Stimulated activated CD8-positive, alpha-beta memory T cell treated with anti-CD3 and anti-CD28 coated beads, Interleukin-15, amount 100 ng/mL, for 1 hour (primary cell): Measurements from ENCODE around the gene MALAT1.

Experiments used
- DNase-seq: peaks from one replicate; pipeline ENCODE4 v3.0.0-alpha.2; 2020; ENCODE audit warnings: low read depth

The MALAT1 gene

GRCh38 chr11:65479184-65480145 is 19.4 kb upstream of the MALAT1 start:
- no peak for DNase-seq

GRCh38 chr11:65482306-65482850 is 16.5 kb upstream of the MALAT1 start:
- DNase-seq, result no peak

- no peak for DNase-seq
Measured at GRCh38 chr11:65485920-65486219, 13.0 kb upstream of the MALAT1 start.

DNA sequence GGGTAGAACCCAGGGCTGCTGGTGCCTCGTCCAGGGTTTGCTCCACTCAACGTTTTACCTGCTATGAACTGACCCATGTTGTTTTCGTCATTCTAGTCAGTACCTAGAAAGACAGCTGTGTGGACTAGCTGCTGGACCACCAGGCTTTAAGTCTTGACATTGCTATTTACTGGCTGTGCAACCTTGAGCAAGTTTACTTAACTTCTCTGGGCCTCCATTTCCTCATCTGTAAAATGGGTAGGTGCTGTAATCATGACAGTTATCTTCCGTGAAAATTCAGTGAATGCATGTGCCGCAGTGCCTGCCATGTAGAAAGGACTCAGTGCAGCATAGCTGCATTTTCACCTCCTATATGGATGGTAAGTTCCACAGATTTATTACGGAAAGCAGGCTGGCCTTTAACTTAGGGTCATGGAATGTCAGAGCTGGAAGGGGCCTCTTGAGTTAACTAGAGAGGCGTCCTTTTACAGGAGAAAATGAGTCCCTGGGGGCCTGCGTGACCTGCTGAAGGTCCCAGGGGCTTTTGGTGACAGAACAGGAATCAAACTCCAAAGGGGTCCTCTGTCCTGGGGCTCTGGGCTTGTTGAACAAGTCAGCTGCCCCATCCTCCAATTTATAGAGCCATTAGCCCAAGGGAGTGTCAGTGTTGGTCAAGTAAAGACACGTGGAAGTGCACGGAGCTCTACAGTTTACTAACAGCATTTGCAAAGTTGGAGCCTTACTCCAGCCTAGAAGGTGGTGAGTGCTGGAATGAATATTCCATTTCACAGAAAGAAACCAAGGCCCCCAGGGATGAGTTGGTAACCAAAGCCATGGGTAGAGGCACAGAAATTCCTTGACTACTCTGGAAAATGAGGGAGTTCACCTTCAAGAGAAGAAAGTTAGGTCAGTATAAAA is 12.0 kb upstream of the MALAT1 start:
- no peak for DNase-seq

DNA sequence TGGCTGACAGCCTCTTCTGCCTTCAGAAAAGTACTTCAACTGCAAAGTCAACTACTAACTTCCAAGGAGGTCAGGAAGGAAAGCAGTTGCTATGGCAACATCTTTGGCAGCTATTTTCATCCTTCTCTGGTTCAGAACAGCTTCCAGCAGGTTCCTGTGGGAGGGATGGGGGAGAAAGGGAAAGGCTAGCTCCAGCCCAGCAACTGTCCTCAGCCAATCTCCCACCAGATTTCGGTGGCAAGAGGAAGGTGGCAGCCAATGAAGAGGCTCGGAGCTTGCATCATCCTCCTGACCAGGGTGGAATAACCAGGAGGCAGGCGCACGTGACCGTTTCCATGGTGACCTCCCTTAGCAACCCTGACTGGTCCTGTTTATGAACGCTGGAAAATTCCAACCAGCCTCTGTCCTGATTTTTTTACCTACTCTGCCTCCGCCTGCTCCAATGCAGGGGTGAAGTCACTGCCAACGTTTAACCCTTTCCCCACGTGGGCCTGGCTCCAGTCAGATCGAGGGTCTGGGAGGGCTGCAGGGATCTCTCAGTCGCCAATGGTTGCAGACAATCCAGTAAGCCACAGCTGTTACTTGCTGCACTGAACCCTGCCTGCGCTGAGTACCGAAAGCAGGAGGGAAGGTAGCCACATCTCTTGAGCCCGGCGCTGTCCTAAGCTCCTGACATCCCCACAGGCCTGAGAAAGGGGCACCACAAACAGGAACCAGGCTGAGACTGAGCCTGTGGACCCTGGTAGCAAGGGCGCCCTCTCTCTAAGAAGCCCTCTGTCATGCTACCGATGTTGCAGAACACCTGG is 11.2 kb upstream of the MALAT1 start:
- DNase-seq, result no peak

DNA sequence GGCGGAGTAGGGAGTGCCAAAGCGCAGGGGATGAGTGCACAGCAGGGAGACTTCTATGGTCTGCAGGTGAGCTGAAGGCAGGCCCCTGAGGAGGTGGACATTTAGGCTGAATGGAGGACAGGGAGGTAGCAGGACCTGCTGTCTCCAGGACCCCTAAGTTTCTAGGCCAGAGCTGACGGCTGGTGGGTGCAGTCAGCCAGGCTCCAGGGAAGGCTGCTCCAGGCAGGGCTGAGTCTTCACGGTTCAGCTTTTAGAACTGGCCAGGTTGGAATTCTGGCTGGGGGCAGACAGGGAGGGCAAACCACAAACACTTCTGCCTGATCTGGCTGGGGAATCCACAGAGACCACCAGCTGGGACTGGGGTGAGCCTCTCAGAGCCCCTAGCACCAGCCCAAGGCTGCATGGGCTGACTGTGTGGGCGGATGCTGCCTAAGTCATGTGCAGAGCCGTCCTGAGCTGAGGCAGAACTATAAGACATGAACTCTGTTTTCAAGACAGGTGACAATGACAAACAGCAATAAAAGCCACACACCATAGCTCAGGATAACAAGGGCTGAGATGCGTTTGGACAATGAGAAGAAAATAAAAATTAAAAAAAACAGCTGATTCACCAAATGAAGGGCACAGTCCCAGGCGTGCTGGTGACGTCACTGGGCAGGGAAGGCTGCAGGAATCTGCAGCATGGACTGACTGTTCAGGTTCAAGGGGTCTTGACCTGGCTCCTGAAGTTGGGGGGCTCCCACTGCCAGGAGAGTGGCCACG is 10.4 kb upstream of the MALAT1 start:
- DNase-seq, result no peak

- no peak for DNase-seq
Measured at GRCh38 chr11:65489035-65489705, 9.7 kb upstream of the MALAT1 start.

GRCh38 chr11:65489706-65490320 is 9.0 kb upstream of the MALAT1 start:
- no peak for DNase-seq

DNA sequence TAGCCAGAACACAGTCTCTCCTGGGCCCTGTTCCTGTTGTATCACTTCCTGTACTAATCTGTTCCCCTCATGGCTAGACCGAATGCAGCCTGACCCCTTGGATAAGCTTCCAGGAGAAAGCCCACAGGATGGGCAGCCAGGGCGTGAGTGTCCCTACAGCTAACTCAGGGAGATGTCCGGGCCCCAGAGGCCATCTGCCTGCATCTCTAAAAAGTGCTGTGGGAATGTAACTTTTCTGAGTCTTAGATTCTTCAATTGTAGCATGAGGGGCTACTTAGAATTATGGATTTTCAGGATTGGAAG is 7.7 kb upstream of the MALAT1 start:
- no peak for DNase-seq

DNA sequence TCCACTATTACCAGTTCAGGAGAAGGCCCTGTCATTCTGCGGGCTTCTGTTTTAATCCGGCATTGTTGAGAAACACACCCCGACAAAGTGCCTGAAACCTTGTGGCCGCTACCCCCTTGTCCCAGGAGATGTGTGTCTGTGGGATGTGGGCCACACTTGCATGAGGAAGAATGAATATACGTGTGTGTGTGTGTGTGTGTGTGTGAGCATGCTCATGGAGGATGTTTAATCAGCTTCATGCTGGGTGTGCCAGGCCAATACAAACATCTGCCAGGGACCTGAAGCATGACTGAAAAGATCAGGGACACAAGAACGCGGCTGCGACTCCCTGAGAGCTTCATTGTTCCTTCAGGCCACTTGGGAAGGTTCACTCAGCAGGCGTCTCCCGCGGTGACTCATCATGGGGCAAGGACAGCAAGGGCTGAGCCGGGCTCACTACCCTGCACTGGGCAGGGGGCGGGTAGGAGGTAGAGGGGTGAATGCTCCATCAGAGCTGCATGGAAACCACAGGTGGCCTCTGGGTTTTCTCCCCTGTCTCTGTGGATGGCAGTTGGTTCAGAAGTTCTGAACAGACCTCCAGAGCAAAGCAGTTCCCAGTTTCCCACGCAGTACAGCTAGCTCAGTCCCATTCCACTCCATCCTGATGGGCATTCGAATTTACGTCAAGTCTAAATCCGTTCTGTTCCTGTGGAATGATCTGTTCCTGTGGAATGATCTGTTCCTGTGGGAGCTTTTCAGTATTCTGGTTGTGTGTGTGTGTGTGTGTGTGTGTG is 7.0 kb upstream of the MALAT1 start:
- no peak for DNase-seq

DNA sequence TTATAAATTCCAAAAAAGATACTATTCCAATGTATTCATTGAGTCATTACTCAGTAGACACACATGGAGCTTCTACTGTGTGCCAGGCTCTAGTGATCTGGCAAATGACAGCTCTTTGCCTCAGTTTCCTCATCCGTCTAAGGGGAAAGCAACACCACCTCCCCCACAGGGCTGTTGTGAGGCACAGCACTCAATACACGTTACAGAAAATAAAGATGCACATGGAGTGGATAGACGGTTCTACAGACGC is 6.5 kb upstream of the MALAT1 start:
- no peak for DNase-seq

DNA sequence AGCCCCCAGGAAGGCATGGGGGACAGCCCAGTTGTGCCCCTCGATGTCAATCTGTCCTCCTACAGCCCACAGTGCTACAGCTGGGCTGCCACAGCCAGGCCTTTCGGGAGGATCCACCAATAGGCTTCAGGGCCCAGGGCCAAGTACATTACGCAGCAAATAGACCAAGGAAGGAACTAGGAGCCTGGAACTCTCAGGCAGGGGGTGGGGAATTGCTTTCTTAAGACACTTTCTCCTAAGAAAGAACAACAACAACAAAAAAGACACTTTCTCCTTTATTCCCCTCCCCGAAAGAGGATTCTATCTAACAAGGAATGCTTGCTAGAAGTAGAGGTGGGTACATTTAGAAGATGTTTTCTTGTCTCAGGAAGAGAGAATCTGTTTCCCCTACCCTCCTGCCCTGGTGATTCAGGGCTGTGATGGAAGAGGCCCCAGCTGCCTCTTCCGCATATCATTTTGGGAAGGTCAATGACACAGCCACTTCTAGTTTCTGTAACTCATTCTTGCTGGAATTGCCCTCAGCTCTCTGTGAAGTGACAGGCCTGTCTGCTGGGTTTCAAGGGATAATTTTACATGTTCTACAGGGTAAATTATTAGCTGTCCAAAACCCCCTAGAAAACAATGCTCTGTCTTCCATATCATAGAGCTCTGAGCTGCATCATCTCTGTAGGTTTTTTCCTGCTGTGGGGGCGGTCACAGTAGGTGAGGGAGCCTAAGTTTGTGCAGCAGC is 6.0 kb upstream of the MALAT1 start:
- no peak for DNase-seq

- no peak for DNase-seq
Measured at GRCh38 chr11:65493367-65494176, 5.3 kb upstream of the MALAT1 start.

GRCh38 chr11:65496304-65497140 is 2.3 kb upstream of the MALAT1 start:
- DNase-seq, result no peak

GRCh38 chr11:65497141-65498041 is 1.5 kb upstream of the MALAT1 start:
- peak; percentile 95 for DNase-seq

GRCh38 chr11:65498042-65498726 is 661 bp upstream of the MALAT1 start:
- DNase-seq, result peak; percentile 46
